HepG2 (cell line): ENCODE data around the gene TMEM190. TPM values are rescaled to one million over a fixed set of nuclear protein-coding genes. Genes with fewer than 3 reads are reported as not detected.

Source experiments
- ATAC-seq: fragments of 200-7000 bp; cut with Tn5 transposase; 3 replicates; pipeline ENCODE4 v1.9.1; 2020; ENCODE audit warnings: mild to moderate bottlenecking, moderate library complexity
- BruUV-seq: library from RNA; stranded (reverse); fragments of 400-500 nt; replicated peaks from 2 replicates; lab custom pipeline; 2021; lab: Mats Ljungman, UMichigan
- CTCF ChIA-PET: fragments of 300-600 bp; formaldehyde crosslinking; extraction: SDS; loops from one replicate; lab custom pipeline; 2021; ENCODE audit warnings: low total read pairs, inconsistent platforms, low intra/inter-chr PET ratio; lab: Yijun Ruan, JAX
- POLR2A ChIA-PET: fragments of 350-600 bp; sonication (Branson Sonifier 250); formaldehyde crosslinking; loops from one replicate; lab custom pipeline; 2020; ENCODE audit warnings: antibody characterized with exemption, inconsistent platforms; lab: Yijun Ruan, JAX
- DNase-seq: peaks from one replicate; pipeline ENCODE4 v3.0.0-alpha.2; 2015; ENCODE audit warnings: low spot score
- FAIRE-seq: peaks from 3 replicates; lab custom pipeline; 2011; peaks lifted over from hg19 to GRCh38; lab: Jason Lieb, UNC
- H2AFZ ChIP-seq: one replicate; pipeline ENCODE4 v1.6.1; 2011; ENCODE audit warnings: low read length, inconsistent platforms
- H3K27ac ChIP-seq: fragments of 300-600 bp; 3 replicates; pipeline ENCODE4 v1.8.0; 2011; ENCODE audit warnings: mixed run types, mild to moderate bottlenecking, mixed read lengths, low read length, inconsistent platforms; ENCODE audit not compliant: insufficient read depth; ENCODE audit errors: extremely low read length
- H3K27me3 ChIP-seq, 2 experiments: fragments of 200-600 bp in 1 of 2; 2 replicates in 1 of 2; 3 replicates in 1 of 2; pipeline versions ENCODE4 v1.6.0 to v1.8.0; 2011; ENCODE audit warnings: low read length in 2 of 2, mild to moderate bottlenecking in 2 of 2, moderate library complexity in 2 of 2, inconsistent platforms in 1 of 2; ENCODE audit not compliant: insufficient read depth in 2 of 2, control insufficient read depth in 1 of 2
- H3K36me3 ChIP-seq, 2 experiments: fragments of 200-600 bp in 1 of 2; replicated peaks in 1 of 2; 2 replicates in 1 of 2; 3 replicates in 1 of 2; pipeline versions ENCODE4 v1.5.1 to v1.8.0; 2011; ENCODE audit warnings: low read length in 2 of 2, inconsistent platforms in 1 of 2; ENCODE audit not compliant: insufficient read depth in 2 of 2, control insufficient read depth in 1 of 2
- H3K4me1 ChIP-seq: 2 replicates; pipeline ENCODE4 v1.5.1; 2012; ENCODE audit warnings: low read length, inconsistent platforms; ENCODE audit not compliant: insufficient read depth
- H3K4me2 ChIP-seq: 2 replicates; pipeline ENCODE4 v1.6.0; 2011; ENCODE audit warnings: low read depth, low read length, inconsistent platforms
- H3K4me3 ChIP-seq, 3 experiments: fragments of 200-600 bp in 1 of 3; sonication (generic), shearing (Covaris generic) in 1 of 3; replicated peaks in 1 of 3; 2 replicates each; pipeline ENCODE4 v1.5.1; 2011 to 2016; ENCODE audit warnings: low read length in 3 of 3, inconsistent platforms in 2 of 3, low read depth in 2 of 3, mild to moderate bottlenecking in 2 of 3, control low read depth in 1 of 3, mixed read lengths in 1 of 3; ENCODE audit not compliant: insufficient read depth in 1 of 3
- H3K79me2 ChIP-seq: one replicate; pipeline ENCODE4 v1.6.1; 2011; ENCODE audit warnings: low read length, inconsistent platforms; ENCODE audit not compliant: insufficient read depth
- H3K9ac ChIP-seq: 2 replicates; pipeline ENCODE4 v1.6.0; 2011; ENCODE audit warnings: mild to moderate bottlenecking, low read depth, low read length, inconsistent platforms; ENCODE audit not compliant: insufficient read depth
- H3K9me3 ChIP-seq: 2 replicates; pipeline ENCODE4 v1.5.1; 2012; ENCODE audit warnings: mild to moderate bottlenecking, low read length
- H4K20me1 ChIP-seq: 2 replicates; pipeline ENCODE4 v1.6.0; 2011; ENCODE audit warnings: inconsistent platforms, mild to moderate bottlenecking, low read length, moderate library complexity; ENCODE audit not compliant: insufficient read depth
- GLMP ChIP-seq: sonication (generic); formaldehyde crosslinking; IDR thresholded peaks from 2 replicates; pipeline ENCODE4 v1.9.0; 2021; ENCODE audit warnings: missing genetic modification reagents, mild to moderate bottlenecking, borderline replicate concordance
- HDAC1 ChIP-seq: sonication (generic); formaldehyde crosslinking; IDR thresholded peaks from 2 replicates; pipeline ENCODE4 v1.5.1; 2020; ENCODE audit warnings: mild to moderate bottlenecking, missing genetic modification reagents
- KIAA2018 ChIP-seq: sonication (generic); formaldehyde crosslinking; IDR thresholded peaks from 2 replicates; pipeline ENCODE4 v1.5.0; 2020; ENCODE audit warnings: mild to moderate bottlenecking, missing genetic modification reagents, borderline replicate concordance
- NCOA2 ChIP-seq: sonication (generic); formaldehyde crosslinking; IDR thresholded peaks from 2 replicates; pipeline ENCODE4 v1.8.0; 2022; ENCODE audit warnings: inconsistent platforms
- POLR2G ChIP-seq: fragments of 200-400 bp; formaldehyde crosslinking; IDR thresholded peaks from 2 replicates; pipeline ENCODE4 v1.6.1; 2018; ENCODE audit warnings: mild to moderate bottlenecking, low read depth, low read length, moderate library complexity
- STAG1 ChIP-seq: sonication (generic); formaldehyde crosslinking; IDR thresholded peaks from 2 replicates; pipeline ENCODE4 v1.4.0; 2020; ENCODE audit warnings: missing genetic modification reagents
- ZFP91 ChIP-seq: sonication (generic); formaldehyde crosslinking; IDR thresholded peaks from 2 replicates; pipeline ENCODE4 v1.9.0; 2022; ENCODE audit warnings: missing genetic modification reagents, mild to moderate bottlenecking, borderline replicate concordance
- ZNF18 ChIP-seq: sonication (generic); formaldehyde crosslinking; IDR thresholded peaks from 2 replicates; pipeline ENCODE4 v1.8.0; 2022; ENCODE audit warnings: mild to moderate bottlenecking, missing genetic modification reagents; ENCODE audit not compliant: insufficient replicate concordance
- ZNF652 ChIP-seq: IDR thresholded peaks from 2 replicates; pipeline ENCODE4 v1.6.1; 2016; ENCODE audit warnings: low read depth, borderline replicate concordance
- WGBS: methylation state at CpG from one replicate; pipeline ENCODE4 v1.1.6; 2017; ENCODE audit warnings: low lambda C conversion rate; 5-methylcytosine and 5-hydroxymethylcytosine counted together
- in situ Hi-C: cut with HindIII; loops from 2 replicates; pipeline ENCODE4 v1.10.0; 2017; ENCODE audit warnings: low pct_unique_long_range_greater_than_20kb; ENCODE audit not compliant: extremely low pct_ligation_motif_present
- intact Hi-C: fragments of 100-400 bp; cut with micrococcal nuclease; formaldehyde crosslinking; loops from one replicate; pipeline ENCODE4 v1.10.0; 2022; ENCODE audit not compliant: unreplicated experiment
- polyA plus RNA-seq, 8 experiments: library from polyadenylated mRNA; depleted of rRNA in 3 of 8; stranded (reverse) in 7 of 8; unstranded in 1 of 8; fragments of >200 nt; fragmentation: Illumina TruSeq in 4 of 8; extraction: Trizol in 4 of 8; gene quantifications; 2 replicates each; pipeline versions ENCODE4 v1.2.1 to v1.2.3, GENCODE V29; 2011 to 2016; ENCODE audit warnings: low read depth in 4 of 8, missing spikeins in 1 of 8, mixed read lengths in 1 of 8; ENCODE audit not compliant: insufficient read depth in 1 of 8
- total RNA-seq, 5 experiments: library from RNA; depleted of rRNA; stranded (reverse); fragments of >200 nt; fragmentation: Illumina TruSeq; extraction: Trizol; gene quantifications; 2 replicates each; pipeline ENCODE4 v1.2.3, GENCODE V29; 2016; ENCODE audit warnings: low read depth in 1 of 5

The TMEM190 gene
- total and polyA plus RNA-seq, 2 of the 13 experiments (the other 11 are each of a cell fraction or from before 2014, with no cell fraction given), result 0.35 to 0.83 TPM

GRCh38 chr19:55377356-55378131 is 918 bp downstream of the TMEM190 start:
- in situ Hi-C loops, result no loop called here
- Histone ChIP-seq H3K27ac (no peak overlapping the region), H3K4me2 (peak overlapping the region; percentile 85), H3K36me3 (no peaks in the 10 kb centered on the region), H3K9me3 (no peaks in the 10 kb centered on the region), H3K9ac (peak overlapping the region; percentile 47; the same call in 1 of the 2 replicates), H3K79me2 (no peaks in the 10 kb centered on the region), H3K27me3 (peaks cover 0 to 7% of the 10 kb centered on the region in 2 experiments; a peak in 1 of 5 replicates), H2AFZ (no peak overlapping the region), H4K20me1 (no peaks in the 10 kb centered on the region), H3K4me3 (peak overlapping the region; percentile 2 to 68 (median 35); a peak in 5 of 6 replicates), H3K4me1 (peaks cover 66% of the 10 kb centered on the region)
- 6% methylated on average over 7 of the region's 43 CpGs for WGBS
- ATAC-seq (peak; percentile 78), FAIRE-seq (peak; percentile 50), DNase-seq (peak; percentile 52)
- ChIA-PET CTCF (no interaction called here), POLR2A (interaction anchor here (2.3 kb wide), 1 partner anchor 30 kb away, joined by 6 read pairs; the partner anchor contains the start of gene UBE2S)
- intact Hi-C loops, result no loop called here
- BruUV-seq, result no TSS peak
- TF ChIP-seq ZFP91 (CRISPR knock-in tag) (0 out of 2 replicates have a peak, but pooled peaks have one; percentile 16), STAG1 (no peak), POLR2G (no peak), KIAA2018 (CRISPR knock-in tag) (no peak), GLMP (CRISPR knock-in tag) (no peak), ZNF652 (no peak), NCOA2 (CRISPR knock-in tag) (no peak), HDAC1 (CRISPR knock-in tag) (peak; percentile 28; the same call in 1 of the 2 replicates), ZNF18 (CRISPR knock-in tag) (no peak)
